Right cardiac atrium (tissue), 5 donors: ENCODE measurements around the gene RNF20. TPM values are rescaled to one million over a fixed set of nuclear protein-coding genes. Genes with fewer than 3 reads are reported as not detected.

ENCODE experiments used
- ATAC-seq, 2 donors: fragments of 200-7000 bp; cut with Tn5 transposase; one replicate each; pipeline versions ENCODE4 v1.8.0 to v1.9.1; 2020; ENCODE audit warnings: moderate library complexity in 2 of 2, mild to moderate bottlenecking in 1 of 2
- DNase-seq, 3 donors: peaks; one replicate each; pipeline ENCODE4 v3.0.0-alpha.2; 2020
- H3K27ac ChIP-seq: one replicate; pipeline ENCODE4 v1.5.1; 2013; ENCODE audit warnings: mild to moderate bottlenecking, low read length, control low read depth, moderate library complexity
- H3K27me3 ChIP-seq: one replicate; pipeline ENCODE4 v1.6.1; 2013; ENCODE audit not compliant: control insufficient read depth, insufficient read depth
- H3K4me1 ChIP-seq: one replicate; pipeline ENCODE4 v1.6.1; 2013; ENCODE audit warnings: low read length; ENCODE audit not compliant: control insufficient read depth, insufficient read depth
- H3K4me3 ChIP-seq: one replicate; pipeline ENCODE4 v1.5.1; 2013; ENCODE audit warnings: low read length, control low read depth
- H3K9me3 ChIP-seq: one replicate; pipeline ENCODE4 v1.6.1; 2013; ENCODE audit warnings: low read length; ENCODE audit not compliant: control insufficient read depth
- WGBS: extraction: QIAGEN DNeasy Blood & Tissue Kit; methylation state at CpG from one replicate; pipeline ENCODE4 v1.1.7; 2013; 5-methylcytosine and 5-hydroxymethylcytosine counted together
- intact Hi-C, 4 donors: fragments of 100-400 bp; cut with DNase I; formaldehyde crosslinking; loops; one replicate each; pipeline versions ENCODE4 v1.11.0 to v1.14.0; 2022 to 2023
- long read RNA-seq, 4 donors: library from polyadenylated mRNA; unstranded; transcript quantifications; one replicate each; pipeline ENCODE4 v2.0.0, GENCODE V29; 2020 to 2021
- polyA plus RNA-seq: library from polyadenylated mRNA; stranded (reverse); fragments of 200-250 nt; gene quantifications from one replicate; pipeline ENCODE4 v1.2.3, GENCODE V29; 2013
- total RNA-seq, 4 donors: library from RNA; stranded (reverse); fragmentation: NEBNext Ultra II Directional; extraction: Animal tissue kit (Norgen Biotek cat#: 25700); gene quantifications; one replicate each; pipeline ENCODE4 v1.2.1, GENCODE V29; 2021
- donor health status: healthy with polysubstance abuse.
- donor health status: DM: no; HTN: yes; CAD: no.
- donor health status: DM: no; HTN: no; CAD: no.
- donor health status: DM: no; HTN: yes; CAD: no; lungs with severe emphysema.
- donor health status: DM: yes; HTN: yes; CAD: no.

RNF20 gene
- total RNA-seq (10 to 100 TPM; 49.1 to 59.5 (median 51.6) TPM), polyA plus RNA-seq (17.9 TPM)
- long read RNA-seq, donor 1, transcript RNF20-202 (20 exons, 3,940 nt): major isoform, 55 of 88 reads
- long read RNA-seq, donor 1, partial matches to known transcripts: 29 of 88 reads
- long read RNA-seq, donor 1, other reads (novel, unspliced or antisense): 4 of 88 reads
- long read RNA-seq, donor 2, transcript RNF20-202 (20 exons, 3,940 nt): major isoform, 35 of 48 reads
- long read RNA-seq, donor 2, partial matches to known transcripts: 6 of 48 reads
- long read RNA-seq, donor 2, other reads (novel, unspliced or antisense): 7 of 48 reads
- long read RNA-seq, donor 3, transcript RNF20-202 (20 exons, 3,940 nt): major isoform, 47 of 236 reads
- long read RNA-seq, donor 3, partial matches to known transcripts: 170 of 236 reads
- long read RNA-seq, donor 3, other reads (novel, unspliced or antisense): 19 of 236 reads
- long read RNA-seq, donor 4, transcript RNF20-202 (20 exons, 3,940 nt): major isoform, 33 of 39 reads
- long read RNA-seq, donor 4, partial matches to known transcripts: 3 of 39 reads
- long read RNA-seq, donor 4, other reads (novel, unspliced or antisense): 3 of 39 reads

GRCh38 chr9:101533334-101534204 is at the start of gene RNF20:
RNF20 (plus strand) TSS chr9:101533853; CDS start chr9:101535424, 1,571 bp downstream.
- Histone ChIP-seq H3K9me3 (no peaks in the 10 kb centered on the region), H3K27me3 (no peaks in the 10 kb centered on the region), H3K4me1 (no peaks in the 10 kb centered on the region), H3K27ac (peak within 1 kb of the TSS; percentile 99), H3K4me3 (peak within 1 kb of the TSS; percentile 79)
- peak; percentile 100 for DNase-seq
- peak; percentile 98 for ATAC-seq
- intact Hi-C loops: loop anchor here in 2 of 4 donors (5.0 to 10.0 kb wide), 3 partner anchors 66 to 139 kb away; partner anchors contain the start of genes MRPL50 (in 2 of the 2) and ZNF189 (in 2 of the 2)
- under 1% methylated on average over 45 of the region's 45 CpGs for WGBS

GRCh38 chr9:101484046-101484445 is 49.6 kb upstream of the RNF20 start:
- ATAC-seq: no peak
- Histone ChIP-seq H3K27me3 (no peaks in the 10 kb centered on the region), H3K4me1 (peaks cover 5% of the 10 kb centered on the region), H3K4me3 (no peak overlapping the region), H3K9me3 (no peaks in the 10 kb centered on the region), H3K27ac (no peak overlapping the region)
- no peak for DNase-seq
- intact Hi-C loops: no loop called here
- WGBS: 61% methylated on average over 1 of the region's 1 CpG

- no peaks in the 10 kb centered on the region for H3K27me3 ChIP-seq
- H3K27ac ChIP-seq: peak overlapping the region; percentile 87
- peak; percentile 31 to 78 (median 71) for DNase-seq
- ATAC-seq: peak; percentile 76 to 78
- intact Hi-C loops: no loop called here
- H3K9me3 ChIP-seq: no peaks in the 10 kb centered on the region
- no peaks in the 10 kb centered on the region for H3K4me1 ChIP-seq
- under 1% methylated on average over 61 of the region's 61 CpGs for WGBS
- peak overlapping the region; percentile 77 for H3K4me3 ChIP-seq
Observed at GRCh38 chr9:101485924-101486692, 47.5 kb upstream of the RNF20 start.

GRCh38 chr9:101486693-101487442 is 46.8 kb upstream of the RNF20 start:
- intact Hi-C loops: no loop called here
- WGBS: under 1% methylated on average over 53 of the region's 53 CpGs
- Histone ChIP-seq H3K4me1 (no peaks in the 10 kb centered on the region), H3K27ac (peak overlapping the region; percentile 87), H3K4me3 (peak overlapping the region; percentile 77), H3K9me3 (no peaks in the 10 kb centered on the region), H3K27me3 (no peaks in the 10 kb centered on the region)
- peak; percentile 51 to 78 (median 77) for DNase-seq
- ATAC-seq: peak; percentile 90 to 91

GRCh38 chr9:101487443-101487840 is 46.2 kb upstream of the RNF20 start:
- Histone ChIP-seq H3K27me3 (no peaks in the 10 kb centered on the region), H3K4me1 (no peaks in the 10 kb centered on the region), H3K4me3 (peak overlapping the region; percentile 77), H3K27ac (peak overlapping the region; percentile 87), H3K9me3 (no peaks in the 10 kb centered on the region)
- intact Hi-C loops: no loop called here
- ATAC-seq (no peak), DNase-seq (no peak)
- 39% methylated on average over 9 of the region's 9 CpGs for WGBS

- intact Hi-C loops: no loop called here
- 29% methylated on average over 1 of the region's 1 CpG for WGBS
- Histone ChIP-seq H3K4me3 (no peak overlapping the region), H3K4me1 (no peaks in the 10 kb centered on the region), H3K27ac (no peak overlapping the region), H3K9me3 (no peaks in the 10 kb centered on the region), H3K27me3 (no peaks in the 10 kb centered on the region)
- ATAC-seq (no peak), DNase-seq (no peak)
Observed at GRCh38 chr9:101495810-101496209, 37.8 kb upstream of the RNF20 start.

- Histone ChIP-seq H3K4me3 (peak overlapping the region; percentile 35), H3K27ac (no peak overlapping the region), H3K9me3 (no peaks in the 10 kb centered on the region), H3K4me1 (no peaks in the 10 kb centered on the region), H3K27me3 (no peaks in the 10 kb centered on the region)
- DNase-seq (no peak), ATAC-seq (peak in 1 of 2 donors; percentile 54)
- WGBS: 28% methylated on average over 2 of the region's 2 CpGs
- intact Hi-C loops: no loop called here
Observed at GRCh38 chr9:101498323-101498722, 35.3 kb upstream of the RNF20 start.

- intact Hi-C loops: no loop called here
- Histone ChIP-seq H3K4me1 (peaks cover 2% of the 10 kb centered on the region), H3K27me3 (no peaks in the 10 kb centered on the region), H3K27ac (no peak overlapping the region), H3K9me3 (no peaks in the 10 kb centered on the region), H3K4me3 (no peak overlapping the region)
- DNase-seq: no peak
- no peak for ATAC-seq
Observed at GRCh38 chr9:101504188-101504587, 29.5 kb upstream of the RNF20 start.

GRCh38 chr9:101508211-101508610 is 25.4 kb upstream of the RNF20 start:
- no peak for DNase-seq
- Histone ChIP-seq H3K27ac (no peak overlapping the region), H3K9me3 (no peaks in the 10 kb centered on the region), H3K27me3 (no peaks in the 10 kb centered on the region), H3K4me1 (peaks cover 2% of the 10 kb centered on the region), H3K4me3 (no peak overlapping the region)
- no peak for ATAC-seq
- WGBS: 32% methylated on average over 5 of the region's 5 CpGs
- intact Hi-C loops: no loop called here

- H3K27ac ChIP-seq: no peak overlapping the region
- intact Hi-C loops: no loop called here
- DNase-seq (no peak), ATAC-seq (no peak)
- H3K9me3 ChIP-seq: no peaks in the 10 kb centered on the region
- no peaks in the 10 kb centered on the region for H3K27me3 ChIP-seq
- peaks cover 6% of the 10 kb centered on the region for H3K4me1 ChIP-seq
- WGBS: 73% methylated on average over 4 of the region's 4 CpGs
- H3K4me3 ChIP-seq: no peak overlapping the region
Observed at GRCh38 chr9:101509572-101509971, 24.1 kb upstream of the RNF20 start.
